ENCODE results near the gene CRMP1.

CRMP1 gene

GRCh38 chr4:5805270-5805669, 87.6 kb downstream of the CRMP1 start:
- TF ChIP-seq CTCF (IDR thresholded peaks at IDR 0.05; ENCODE audit: low read depth, low read length) (no peak), POLR2A (IDR thresholded peaks at IDR 0.05; ENCODE audit: extremely low read depth, insufficient read length) (no peak), MYC (IDR thresholded peaks at IDR 0.05; ENCODE audit: low read depth, low read length) (no peak)
- TF ChIP-seq, protein P1, sequence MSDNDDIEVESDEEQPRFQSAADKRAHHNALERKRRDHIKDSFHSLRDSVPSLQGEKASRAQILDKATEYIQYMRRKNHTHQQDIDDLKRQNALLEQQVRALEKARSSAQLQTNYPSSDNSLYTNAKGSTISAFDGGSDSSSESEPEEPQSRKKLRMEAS (IDR thresholded peaks at IDR 0.05; ENCODE audit: low read depth, low read length) = no peak
- no peak overlapping the region for H3K4me3 ChIP-seq (ENCODE audit: low read depth, low read length)
- no peak for DNase-seq (ENCODE audit: low read depth)

DNA sequence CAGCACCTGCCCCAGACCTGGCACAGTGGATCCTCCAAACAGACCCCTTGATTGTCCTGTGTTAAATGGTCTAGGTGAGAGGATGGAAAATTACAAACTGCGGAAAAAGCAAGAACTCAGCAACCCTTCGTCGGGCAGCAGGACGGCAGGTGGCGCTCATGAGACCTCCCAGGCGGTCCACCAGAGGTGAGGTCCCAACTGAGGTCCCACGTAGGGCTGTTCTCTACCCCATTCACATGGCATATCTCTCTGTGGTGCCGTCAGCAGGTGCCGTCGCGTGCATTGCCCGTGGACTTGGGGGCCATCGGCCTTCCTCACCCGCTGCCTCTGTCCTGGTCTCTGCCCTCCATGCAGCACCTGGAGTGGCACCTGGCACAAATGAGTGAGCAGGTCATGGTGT, 88.2 kb downstream of the CRMP1 start:
- H3K4me3 ChIP-seq (ENCODE audit: low read depth, low read length) = no peak overlapping the region
- TF ChIP-seq, protein P1 (IDR thresholded peaks at IDR 0.05; ENCODE audit: low read depth, low read length) = no peak
- peak; percentile 92 for TF ChIP-seq CTCF (IDR thresholded peaks at IDR 0.05; ENCODE audit: low read depth, low read length)
- DNase-seq (ENCODE audit: low read depth) = peak; percentile 41

GRCh38 chr4:5802565-5802964, 90.3 kb downstream of the CRMP1 start:
- no peak for TF ChIP-seq POLR2A (IDR thresholded peaks at IDR 0.05; ENCODE audit: extremely low read depth, insufficient read length)
- TF ChIP-seq MYC (IDR thresholded peaks at IDR 0.05; ENCODE audit: low read depth, low read length) = no peak
- no peak for TF ChIP-seq CTCF (IDR thresholded peaks at IDR 0.05; ENCODE audit: low read depth, low read length)
- TF ChIP-seq, protein P1 (IDR thresholded peaks at IDR 0.05; ENCODE audit: low read depth, low read length) = no peak
- DNase-seq (ENCODE audit: low read depth) = no peak
- no peak overlapping the region for H3K4me3 ChIP-seq (ENCODE audit: low read depth, low read length)

DNA sequence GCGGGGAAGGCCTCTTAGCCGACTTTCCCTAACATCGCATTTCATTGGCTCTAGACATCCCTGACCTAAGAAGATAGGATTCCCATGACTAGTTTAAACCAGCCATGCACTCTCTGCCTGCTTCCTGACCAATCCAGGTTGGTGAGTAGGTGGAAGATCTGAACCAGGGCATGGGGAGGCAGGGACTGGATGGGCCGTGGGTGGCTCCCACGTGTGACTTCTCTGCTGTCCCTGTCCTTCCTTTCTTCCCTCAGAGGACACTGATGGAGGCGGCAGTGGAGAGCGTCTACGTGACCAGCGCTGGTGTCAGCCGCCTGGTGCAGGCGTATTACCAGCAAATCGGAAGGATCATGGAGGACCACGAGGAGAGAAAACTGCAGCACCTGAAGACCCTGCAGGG, 91.2 kb downstream of the CRMP1 start:
- no peak for DNase-seq (ENCODE audit: low read depth)
- no peak overlapping the region for H3K4me3 ChIP-seq (ENCODE audit: low read depth, low read length)
- no peak for TF ChIP-seq POLR2A (IDR thresholded peaks at IDR 0.05; ENCODE audit: extremely low read depth, insufficient read length)
- TF ChIP-seq, protein P1 (IDR thresholded peaks at IDR 0.05; ENCODE audit: low read depth, low read length) = no peak
- TF ChIP-seq CTCF (IDR thresholded peaks at IDR 0.05; ENCODE audit: low read depth, low read length) = no peak
- no peak for TF ChIP-seq MYC (IDR thresholded peaks at IDR 0.05; ENCODE audit: low read depth, low read length)

DNA sequence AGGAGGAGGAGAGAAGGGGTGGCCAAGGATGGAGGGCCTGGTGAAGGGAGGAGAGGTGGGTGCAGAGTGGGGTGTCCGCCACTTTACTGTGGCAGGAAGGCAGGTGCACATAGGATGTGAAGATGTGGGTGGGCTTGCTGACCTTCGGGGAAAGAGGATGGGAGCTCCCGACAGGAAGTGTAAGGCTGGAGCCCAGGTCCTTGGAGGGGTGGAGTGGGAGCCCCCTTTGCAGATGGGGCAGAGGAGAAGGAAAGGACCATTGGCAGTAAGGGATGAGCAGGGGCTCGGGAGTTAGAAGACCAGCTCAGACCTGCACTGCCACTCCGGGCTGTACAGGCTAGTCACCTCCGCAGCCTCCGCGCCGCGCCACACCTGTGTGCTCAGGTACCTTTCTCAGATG, 92.4 kb downstream of the CRMP1 start:
- no peak overlapping the region for H3K4me3 ChIP-seq (ENCODE audit: low read depth, low read length)
- TF ChIP-seq POLR2A (IDR thresholded peaks at IDR 0.05; ENCODE audit: extremely low read depth, insufficient read length) = no peak
- DNase-seq (ENCODE audit: low read depth) = no peak

GRCh38 chr4:5799406-5799805, 93.5 kb downstream of the CRMP1 start:
- no peak overlapping the region for H3K4me3 ChIP-seq (ENCODE audit: low read depth, low read length)
- no peak for DNase-seq (ENCODE audit: low read depth)
- TF ChIP-seq CTCF (IDR thresholded peaks at IDR 0.05; ENCODE audit: low read depth, low read length) (no peak), POLR2A (IDR thresholded peaks at IDR 0.05; ENCODE audit: extremely low read depth, insufficient read length) (no peak), MYC (IDR thresholded peaks at IDR 0.05; ENCODE audit: low read depth, low read length) (no peak)
- TF ChIP-seq, protein P1 (IDR thresholded peaks at IDR 0.05; ENCODE audit: low read depth, low read length) = no peak
